ENCODE data around the gene WBP1L.
"Not testable (repeated sequence)": the region's sequence is repeated elsewhere in the genome, so short reads cannot be mapped to it uniquely, and the experiment has no call there.

WBP1L gene

GRCh38 chr10:102814453-102814871, 70.7 kb downstream of the WBP1L start:
- no peak for DNase-seq

GRCh38 chr10:102814873-102815661, 71.3 kb downstream of the WBP1L start:
- no peak for DNase-seq

DNA sequence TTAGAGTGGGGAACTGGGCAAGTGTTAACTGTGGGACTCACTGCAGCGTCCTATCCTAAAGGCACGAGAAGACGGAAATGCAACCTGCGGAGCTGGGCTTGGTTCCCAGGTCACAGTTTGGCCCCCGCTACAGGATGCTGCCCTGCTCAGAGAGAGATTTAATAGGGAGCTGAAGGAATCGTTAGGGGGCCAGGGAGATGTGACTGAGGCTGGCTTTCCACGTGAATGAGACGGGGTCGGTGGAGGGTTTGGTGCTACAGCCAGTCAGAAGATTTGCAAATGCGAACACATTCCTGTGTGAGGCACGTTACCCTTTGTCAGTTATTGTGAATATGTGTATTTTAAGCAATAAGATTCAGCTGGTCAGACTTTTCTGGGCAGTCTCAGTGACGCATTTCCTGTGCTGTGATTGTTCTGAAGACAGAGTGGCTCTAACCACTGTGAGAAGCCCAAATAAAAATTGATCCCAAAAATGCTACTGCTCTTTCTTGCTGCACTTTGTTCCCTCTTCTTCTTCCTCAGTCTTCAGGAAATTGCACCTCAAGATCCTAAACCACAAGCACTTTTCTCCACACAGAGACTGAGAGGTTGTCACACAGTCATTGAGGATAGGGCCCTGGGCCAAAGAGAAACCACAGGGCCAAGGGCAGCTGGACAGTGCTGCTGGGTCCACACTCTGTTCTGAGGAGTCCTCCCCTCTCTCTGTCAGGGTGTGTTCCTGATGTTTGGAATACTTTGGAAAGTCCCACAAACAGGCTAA, 72.2 kb downstream of the WBP1L start:
- DNase-seq: no peak

GRCh38 chr10:102817175-102817574, 73.4 kb downstream of the WBP1L start:
- DNase-seq: no peak

GRCh38 chr10:102819054-102819453, 75.3 kb downstream of the WBP1L start:
- DNase-seq: no peak

GRCh38 chr10:102820008-102820407, 76.3 kb downstream of the WBP1L start:
- not testable (repeated sequence) for DNase-seq

DNA sequence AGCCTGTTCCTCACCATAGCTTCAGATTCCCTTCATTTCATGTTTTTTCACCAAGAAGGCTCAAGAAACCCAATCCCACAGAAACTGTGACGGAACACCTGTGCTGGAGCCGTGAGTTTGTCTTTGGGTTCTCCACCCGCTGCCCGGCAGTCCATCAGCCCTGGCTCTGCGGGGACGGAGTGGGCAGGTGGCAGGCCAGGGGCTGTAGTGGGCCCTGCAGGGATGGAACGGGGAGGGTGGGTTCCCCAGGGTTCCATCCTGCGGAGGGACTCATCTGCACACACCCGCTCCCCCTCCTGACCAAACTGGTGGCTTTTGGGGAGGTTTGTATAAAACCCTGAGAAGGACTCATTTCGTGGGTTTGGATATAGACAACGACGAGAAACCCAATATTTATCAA, 78.5 kb downstream of the WBP1L start:
- DNase-seq: no peak

DNA sequence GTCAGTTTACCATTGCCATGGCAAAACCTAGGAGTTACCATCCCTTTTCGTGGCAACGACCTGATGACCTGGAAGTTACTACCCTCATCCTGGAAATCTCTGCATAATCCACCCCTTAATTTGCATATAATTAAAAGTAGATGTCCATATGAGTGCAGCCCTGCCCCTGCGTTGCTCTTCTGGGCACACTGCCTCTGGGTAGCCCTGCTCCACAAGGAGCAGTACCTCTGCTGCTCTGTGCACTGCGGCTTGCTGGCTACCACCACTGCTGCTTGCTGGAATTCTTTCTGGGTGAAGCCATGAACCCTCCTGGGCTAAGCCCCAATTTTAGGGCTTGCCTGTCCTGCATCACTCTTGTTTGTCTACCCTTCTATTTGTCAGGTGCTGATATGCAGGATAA, 80.9 kb downstream of the WBP1L start:
- no peak for DNase-seq

DNA sequence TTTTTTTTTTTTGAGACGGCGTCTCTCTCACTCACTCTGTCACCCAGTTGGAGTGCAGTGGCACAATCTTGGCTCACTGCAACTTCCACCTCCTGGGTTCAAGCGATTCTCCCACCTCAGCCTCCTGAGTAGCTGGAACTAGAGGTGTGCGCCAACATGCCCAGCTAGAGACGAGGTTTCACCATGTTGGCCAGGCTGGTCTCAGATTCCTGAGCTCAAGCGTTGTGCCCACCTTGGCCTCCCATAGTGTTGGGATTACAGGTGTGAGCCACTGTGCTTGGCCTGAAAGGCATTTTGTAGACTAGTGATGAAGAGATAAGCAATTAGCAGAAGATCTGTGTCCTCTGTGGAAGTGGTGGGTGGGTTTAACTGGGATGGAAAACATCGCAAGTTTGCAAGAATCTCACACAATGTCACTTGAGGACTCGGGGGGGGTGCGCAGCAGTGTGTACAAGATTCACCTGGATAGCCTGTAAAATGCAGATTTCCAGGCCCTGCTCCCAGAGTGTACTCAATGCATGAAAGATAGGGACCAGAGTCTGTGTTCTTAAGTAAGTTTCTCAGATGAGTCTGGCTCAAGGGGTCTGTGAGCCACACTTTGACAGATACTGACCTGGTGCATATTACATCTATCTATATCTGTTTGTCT, 82.5 kb downstream of the WBP1L start:
- DNase-seq: no peak

GRCh38 chr10:102827597-102827975, 83.8 kb downstream of the WBP1L start:
- no peak for DNase-seq

GRCh38 chr10:102831322-102832071, 87.7 kb downstream of the WBP1L start:
- no peak for DNase-seq

DNA sequence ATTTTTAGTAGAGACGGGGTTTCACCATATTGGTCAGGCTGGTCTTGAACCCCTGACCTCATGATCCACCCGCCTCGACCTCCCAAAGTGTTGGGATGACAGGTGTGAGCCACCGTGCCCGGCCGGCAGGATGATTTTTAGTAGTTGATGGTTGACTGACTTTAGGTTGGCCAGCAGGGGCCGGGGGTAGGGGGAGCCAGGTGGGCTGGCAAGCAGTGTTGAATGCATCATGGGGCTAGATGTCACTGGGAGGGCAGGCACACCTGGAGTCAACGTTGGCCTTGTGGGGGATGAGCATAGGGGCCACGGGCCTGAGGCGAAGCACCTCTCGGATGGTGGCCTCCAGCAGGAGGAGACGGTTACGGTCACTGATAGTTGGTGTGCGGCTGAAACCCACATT, 88.5 kb downstream of the WBP1L start:
- DNase-seq: no peak

DNA sequence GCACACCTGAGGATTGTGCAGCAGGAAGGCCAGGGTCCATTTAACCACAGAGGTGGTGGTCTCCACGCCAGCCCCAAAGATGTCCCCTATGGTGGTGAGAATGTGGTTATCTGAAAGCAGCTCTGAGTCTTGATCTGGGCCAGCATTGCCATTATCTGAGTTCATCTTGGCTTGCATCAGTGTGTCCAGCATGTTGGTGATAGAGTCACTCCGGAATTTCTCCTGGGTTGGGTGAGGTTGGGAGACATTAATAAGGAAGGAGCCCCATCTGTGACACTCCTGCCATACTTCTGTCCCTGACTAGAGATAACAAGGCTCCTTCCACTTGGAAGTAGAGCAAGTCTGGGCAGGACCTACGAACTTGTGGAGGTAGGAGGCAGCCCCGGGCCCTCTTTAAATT, 89.2 kb downstream of the WBP1L start:
- no peak for DNase-seq

DNA sequence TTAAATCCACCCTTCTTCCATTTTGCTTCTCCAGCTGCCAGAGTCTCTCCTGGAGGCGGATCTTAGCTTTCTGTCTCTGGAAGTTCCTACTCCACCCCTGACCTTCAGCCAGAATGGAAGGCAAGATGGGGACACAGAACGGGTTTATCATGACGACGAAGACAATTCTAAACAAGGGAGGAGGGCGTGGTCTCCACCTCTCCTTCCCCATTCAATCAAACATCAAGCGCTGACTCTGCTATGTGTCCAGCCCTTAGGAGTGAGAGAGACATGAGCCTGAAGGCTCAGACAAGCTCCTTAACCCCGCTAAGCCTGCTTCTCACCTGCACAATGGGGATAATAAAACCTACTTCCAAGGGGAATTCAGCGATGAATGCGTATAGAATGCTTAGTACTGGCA, 90.4 kb downstream of the WBP1L start:
- DNase-seq: no peak

- peak; percentile 35 for DNase-seq
Measured at GRCh38 chr10:102835007-102835482, 91.3 kb downstream of the WBP1L start.

- DNase-seq: no peak
Measured at GRCh38 chr10:102837230-102837721, 93.5 kb downstream of the WBP1L start, which contains the start of gene CYP17A1. TSS of gene CYP17A1 (minus strand) at chr10:102837413. CDS start at chr10:102837361, 52 bp downstream.

GRCh38 chr10:102838276-102838927, 94.7 kb downstream of the WBP1L start:
- DNase-seq: not testable (repeated sequence)

DNA sequence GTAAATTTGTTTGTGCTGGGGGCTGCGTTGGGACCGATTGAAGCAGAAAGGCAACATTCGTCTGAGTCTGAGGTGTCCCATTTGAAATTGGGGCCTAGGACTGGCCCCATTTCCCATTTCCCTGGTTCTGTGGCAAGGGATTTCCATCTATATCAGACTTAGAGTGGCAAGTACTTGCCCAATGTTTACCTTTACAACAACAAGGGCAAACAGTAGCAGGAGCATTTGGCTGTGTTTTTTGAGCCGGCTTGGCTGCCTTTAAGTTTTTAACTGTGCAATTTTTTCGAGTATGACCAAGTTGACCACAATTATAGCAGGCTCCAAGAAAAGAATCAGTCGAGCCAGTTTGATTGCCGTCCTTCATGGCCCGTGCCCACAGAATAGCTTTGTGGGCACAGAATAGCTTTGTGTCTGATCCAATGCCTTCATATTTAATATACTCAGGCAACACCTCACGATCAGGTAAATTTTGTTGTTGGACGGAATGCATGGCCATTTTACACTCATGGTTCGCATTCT, 98.1 kb downstream of the WBP1L start:
- DNase-seq: no peak

DNA sequence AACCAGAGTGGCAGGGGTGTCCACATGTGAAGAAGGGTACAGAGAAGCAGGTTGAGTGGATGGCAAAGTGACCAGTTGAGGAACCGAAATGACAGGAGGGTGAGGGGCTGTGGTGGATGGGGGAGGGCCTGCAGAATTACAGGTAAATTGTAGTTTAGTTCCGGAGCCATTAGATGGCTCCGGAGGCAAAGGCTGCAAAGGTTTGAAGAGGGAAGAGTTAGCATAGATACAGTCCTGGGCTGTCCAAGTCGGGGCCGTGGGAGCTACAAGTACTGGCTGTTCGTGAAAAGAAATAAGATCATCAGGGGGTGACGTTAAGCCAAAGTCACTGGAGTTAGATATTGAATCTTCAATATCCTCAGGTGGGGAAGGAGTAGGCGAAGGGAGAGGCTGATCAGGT, 99.4 kb downstream of the WBP1L start:
- not testable (repeated sequence) for DNase-seq

DNA sequence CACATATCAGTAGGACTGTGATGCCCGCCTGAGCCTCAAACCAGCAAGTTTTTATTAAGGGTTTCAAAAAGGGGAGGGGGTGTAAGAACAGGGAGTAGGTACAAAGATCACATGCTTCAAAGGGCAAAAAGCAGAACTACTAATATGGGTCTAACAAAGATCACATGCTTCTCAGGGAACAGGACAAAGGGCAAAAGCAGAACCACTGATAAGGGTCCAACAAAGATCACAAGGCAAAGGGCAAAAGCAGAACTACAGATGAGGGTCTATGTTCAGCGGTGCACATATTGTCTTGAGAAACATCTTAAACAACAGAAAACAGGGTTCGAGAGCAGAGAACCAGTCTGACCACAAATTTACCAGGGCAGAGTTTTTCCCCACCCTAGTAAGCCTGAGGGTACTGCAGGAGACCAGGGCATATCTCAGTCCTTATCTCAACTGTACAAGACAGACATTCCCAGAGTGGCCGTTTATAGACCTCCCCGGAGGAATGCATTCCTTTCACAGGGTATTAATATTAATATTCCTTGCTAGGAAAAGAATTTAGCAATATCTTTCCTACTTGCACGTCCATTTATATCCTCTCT, 100.5 kb downstream of the WBP1L start:
- not testable (repeated sequence) for DNase-seq

DNA sequence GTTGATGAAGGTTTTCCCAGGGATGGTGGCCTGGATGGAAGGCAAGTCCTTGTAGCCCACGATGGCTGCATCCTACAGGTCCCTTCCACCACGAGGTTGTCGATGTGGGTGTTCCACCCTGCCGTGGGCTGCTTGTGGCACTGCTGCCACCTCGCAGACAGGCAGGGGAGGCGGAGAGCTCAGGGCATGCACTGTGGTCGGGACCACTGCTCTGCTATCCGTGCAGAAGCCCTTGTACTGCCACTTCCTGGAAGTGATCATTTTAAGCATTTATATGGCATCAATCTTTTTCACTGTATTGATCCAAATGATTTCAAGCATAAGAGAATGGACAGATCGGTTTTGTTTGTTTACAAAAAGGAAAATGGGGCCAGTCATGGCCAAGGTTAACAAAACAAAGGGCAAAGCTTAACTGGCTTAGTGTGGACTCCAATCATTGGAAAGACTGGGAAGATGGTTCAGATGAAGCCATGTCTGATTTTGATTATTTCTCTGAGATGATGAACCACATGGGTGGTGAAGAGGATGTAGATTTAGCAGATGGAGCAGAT, 101.7 kb downstream of the WBP1L start:
- DNase-seq: no peak

All from NCI-H526 treated with DMSO at 0.1 percent for 48 hours (cell line).